Prostate gland (tissue), 2 donors: ENCODE results near the gene PRR5L. TPM values are rescaled to one million over a fixed set of nuclear protein-coding genes. Genes with fewer than 3 reads are reported as not detected.

Experiments
- DNase-seq: peaks from one replicate; pipeline ENCODE4 v3.0.0-alpha.2; 2019; ENCODE audit warnings: low spot score
- H3K27ac ChIP-seq, 2 donors: fragments of 200-600 bp; sonication (generic); 2 replicates each; pipeline ENCODE4 v1.5.1; 2017 to 2019
- H3K27me3 ChIP-seq: fragments of 200-600 bp; sonication (generic); replicated peaks from 2 replicates; pipeline ENCODE4 v1.5.1; 2019; ENCODE audit not compliant: insufficient read depth
- H3K36me3 ChIP-seq, 2 donors: fragments of 200-600 bp; sonication (generic); 1 replicate in 1 of 2; 2 replicates in 1 of 2; pipeline versions ENCODE4 v1.5.1 to v1.8.1; 2017 to 2019
- H3K4me1 ChIP-seq: fragments of 200-600 bp; sonication (generic); replicated peaks from 2 replicates; pipeline ENCODE4 v1.5.1; 2019
- H3K4me3 ChIP-seq, 2 donors: fragments of 200-600 bp; sonication (generic); 2 replicates each; pipeline ENCODE4 v1.5.1; 2017 to 2019
- H3K9me3 ChIP-seq: fragments of 200-600 bp; sonication (generic); 2 replicates; pipeline ENCODE4 v1.5.1; 2017
- POLR2A ChIP-seq: fragments of 450-650 bp; IDR thresholded peaks from one replicate; pipeline ENCODE4 v1.6.1; 2016; ENCODE audit warnings: antibody characterized with exemption, mild to moderate bottlenecking
- POLR2AphosphoS5 ChIP-seq: sonication (generic); formaldehyde crosslinking; IDR thresholded peaks from one replicate; pipeline ENCODE4 v1.6.1; 2017; ENCODE audit warnings: antibody characterized with exemption
- WGBS: methylation state at CpG from one replicate; pipeline ENCODE4 v1.1.5; 2018; 5-methylcytosine and 5-hydroxymethylcytosine counted together
- intact Hi-C: fragments of 100-400 bp; cut with DNase I; formaldehyde crosslinking; loops from one replicate; pipeline ENCODE4 v1.14.2; 2022
- total RNA-seq, 2 donors: library from RNA; depleted of rRNA; stranded (reverse); fragments of >200 nt; gene quantifications; one replicate each; pipeline ENCODE4 v1.1.0, GENCODE V29; 2016
- TF ChIP-seq, protein P1 (sequence below), 4 experiments: fragments of 200-600 bp in 2 of 4; fragments of 450-650 bp in 2 of 4; sonication (generic) in 2 of 4; IDR thresholded peaks; 1 replicate in 3 of 4; 2 replicates in 1 of 4; pipeline ENCODE4 v1.5.1; 2016 to 2019; ENCODE audit warnings: antibody characterized with exemption in 4 of 4, mild to moderate bottlenecking in 2 of 4, moderate library complexity in 2 of 4

Gene PRR5L
- total RNA-seq, 2 donors from 2014 or later, result 4.0 to 10.1 TPM

DNA sequence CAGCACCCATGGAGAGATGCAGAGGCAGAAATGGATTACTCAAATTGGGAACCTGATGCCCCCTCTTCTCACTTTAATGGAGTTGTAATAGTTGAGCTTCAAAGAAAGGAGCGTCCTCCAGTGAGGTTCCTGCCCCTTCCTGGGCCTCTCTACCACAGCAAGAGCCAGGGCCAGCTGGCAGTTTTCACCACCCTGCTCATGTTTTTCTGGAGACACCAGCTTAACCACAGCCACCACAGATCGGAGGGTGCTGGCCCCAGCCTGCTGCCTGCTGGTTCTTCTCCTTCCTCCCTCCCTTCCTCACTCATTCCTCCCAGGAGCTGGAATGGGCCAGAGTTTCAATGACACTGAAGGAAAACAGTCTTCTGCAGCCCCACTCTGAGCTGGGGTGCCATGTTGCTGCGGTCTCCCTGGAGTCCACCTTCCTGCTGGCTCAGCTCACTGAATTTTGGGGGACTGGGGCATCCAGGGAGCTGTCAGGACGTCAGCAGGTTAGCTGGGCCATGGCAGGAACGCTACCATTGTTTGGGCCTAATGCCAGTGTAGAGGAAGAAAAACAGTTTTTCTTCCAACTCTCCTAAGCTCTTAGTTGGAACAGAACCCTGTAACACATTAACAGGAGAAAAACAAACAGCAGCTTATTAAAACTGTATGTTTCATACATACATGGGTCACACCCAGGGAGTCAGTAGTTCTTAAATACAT is 156.3 kb downstream of the PRR5L start:
- Histone ChIP-seq H3K36me3 (no peaks in the 10 kb centered on the region), H3K9me3 (no peaks in the 10 kb centered on the region), H3K4me1 (no peaks in the 10 kb centered on the region), H3K4me3 (no peak overlapping the region), H3K27ac (no peak overlapping the region), H3K27me3 (no peaks in the 10 kb centered on the region)
- 40% methylated on average over 5 of the region's 5 CpGs for WGBS
- TF ChIP-seq POLR2A, result no peak
- no peak for TF ChIP-seq POLR2AphosphoS5
- TF ChIP-seq, protein P1, sequence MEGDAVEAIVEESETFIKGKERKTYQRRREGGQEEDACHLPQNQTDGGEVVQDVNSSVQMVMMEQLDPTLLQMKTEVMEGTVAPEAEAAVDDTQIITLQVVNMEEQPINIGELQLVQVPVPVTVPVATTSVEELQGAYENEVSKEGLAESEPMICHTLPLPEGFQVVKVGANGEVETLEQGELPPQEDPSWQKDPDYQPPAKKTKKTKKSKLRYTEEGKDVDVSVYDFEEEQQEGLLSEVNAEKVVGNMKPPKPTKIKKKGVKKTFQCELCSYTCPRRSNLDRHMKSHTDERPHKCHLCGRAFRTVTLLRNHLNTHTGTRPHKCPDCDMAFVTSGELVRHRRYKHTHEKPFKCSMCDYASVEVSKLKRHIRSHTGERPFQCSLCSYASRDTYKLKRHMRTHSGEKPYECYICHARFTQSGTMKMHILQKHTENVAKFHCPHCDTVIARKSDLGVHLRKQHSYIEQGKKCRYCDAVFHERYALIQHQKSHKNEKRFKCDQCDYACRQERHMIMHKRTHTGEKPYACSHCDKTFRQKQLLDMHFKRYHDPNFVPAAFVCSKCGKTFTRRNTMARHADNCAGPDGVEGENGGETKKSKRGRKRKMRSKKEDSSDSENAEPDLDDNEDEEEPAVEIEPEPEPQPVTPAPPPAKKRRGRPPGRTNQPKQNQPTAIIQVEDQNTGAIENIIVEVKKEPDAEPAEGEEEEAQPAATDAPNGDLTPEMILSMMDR (IDR thresholded peaks at IDR 0.05), result no peak
- intact Hi-C loops, result no loop called here
- DNase-seq, result no peak

DNA sequence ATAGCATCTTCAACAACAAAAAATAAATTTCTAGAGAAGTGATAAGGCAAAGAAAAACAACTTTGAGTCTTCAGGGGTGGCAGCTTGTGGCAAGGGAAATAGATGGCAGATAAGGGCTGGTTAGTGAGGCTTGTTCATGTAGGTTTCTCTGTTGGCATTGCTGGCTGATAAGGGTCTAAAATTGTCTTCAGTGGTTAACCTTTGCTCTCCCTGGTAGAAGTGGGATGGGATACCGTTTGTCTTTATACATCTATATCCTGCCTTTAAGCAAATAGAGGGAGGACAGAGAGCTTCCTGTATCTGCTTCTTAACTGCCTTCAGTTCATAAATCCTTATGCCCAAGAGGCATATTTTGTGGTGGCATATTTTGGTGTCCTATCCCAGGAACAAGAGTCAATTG is 156.9 kb downstream of the PRR5L start:
- TF ChIP-seq, protein P1 (IDR thresholded peaks at IDR 0.05), result no peak
- TF ChIP-seq POLR2A, result no peak
- no peak for TF ChIP-seq POLR2AphosphoS5
- Histone ChIP-seq H3K9me3 (no peaks in the 10 kb centered on the region), H3K4me3 (no peak overlapping the region), H3K27me3 (no peaks in the 10 kb centered on the region), H3K36me3 (no peaks in the 10 kb centered on the region), H3K4me1 (no peaks in the 10 kb centered on the region), H3K27ac (no peak overlapping the region)
- 42% methylated on average over 1 of the region's 1 CpG for WGBS
- intact Hi-C loops, result no loop called here
- no peak for DNase-seq

DNA sequence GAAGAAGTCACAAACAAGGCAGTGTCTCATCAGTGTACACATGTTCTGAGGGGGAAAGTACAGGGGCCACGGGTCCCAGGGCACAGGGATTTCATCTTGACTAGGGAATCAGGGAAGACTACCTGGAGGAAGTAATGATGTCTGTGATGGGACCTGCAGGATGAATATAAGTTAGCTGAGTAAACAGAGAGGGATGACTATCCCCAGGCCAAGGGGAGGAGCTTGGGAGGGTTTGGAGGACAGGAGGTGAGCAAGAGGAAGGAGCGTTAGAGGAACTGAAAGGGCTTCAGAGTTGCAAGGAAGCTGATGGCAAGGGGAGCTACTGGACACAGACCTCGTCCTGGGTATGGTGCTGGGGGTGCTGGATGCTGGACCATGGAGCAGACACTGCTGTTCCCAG is 157.6 kb downstream of the PRR5L start:
- no peak for DNase-seq
- intact Hi-C loops, result no loop called here
- Histone ChIP-seq H3K9me3 (no peaks in the 10 kb centered on the region), H3K4me1 (no peaks in the 10 kb centered on the region), H3K4me3 (no peak overlapping the region), H3K27ac (no peak overlapping the region), H3K36me3 (no peaks in the 10 kb centered on the region), H3K27me3 (no peaks in the 10 kb centered on the region)
- WGBS, result 83% methylated on average over 3 of the region's 3 CpGs
- TF ChIP-seq, protein P1 (IDR thresholded peaks at IDR 0.05), result no peak
- TF ChIP-seq POLR2AphosphoS5 (no peak), POLR2A (no peak)

DNA sequence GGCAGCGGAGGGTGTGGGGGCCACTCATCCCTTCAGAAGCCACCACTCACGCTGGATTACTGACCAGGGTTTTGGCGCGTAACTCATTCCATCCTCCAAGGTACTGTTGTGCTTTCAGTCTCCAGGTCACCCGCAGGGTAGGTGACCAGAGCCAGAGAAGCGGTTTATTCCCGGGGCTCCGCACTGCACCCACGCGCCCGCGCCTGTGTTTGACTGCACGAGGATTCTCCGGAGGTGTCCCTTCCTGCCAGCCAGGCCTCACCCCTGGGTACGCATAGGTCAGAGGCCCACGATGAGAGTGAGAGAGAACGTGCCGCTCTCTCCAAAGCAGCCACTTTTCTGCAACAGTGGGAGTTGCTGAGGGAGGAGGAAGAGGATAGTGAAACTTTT is 158.5 kb downstream of the PRR5L start:
- H3K4me1 ChIP-seq, result no peaks in the 10 kb centered on the region
- no peak overlapping the region for H3K27ac ChIP-seq
- no peak overlapping the region for H3K4me3 ChIP-seq
- 91% methylated on average over 18 of the region's 18 CpGs for whole genome bisulfite sequencing
- no peak for DNase-seq
- no peaks in the 10 kb centered on the region for H3K36me3 ChIP-seq
- TF ChIP-seq, protein P1 (IDR thresholded peaks at IDR 0.05), result no peak
- TF ChIP-seq POLR2A, result no peak
- TF ChIP-seq POLR2AphosphoS5, result no peak
- intact Hi-C loops, result no loop called here
- no peaks in the 10 kb centered on the region for H3K9me3 ChIP-seq
- peaks cover 2% of the 10 kb centered on the region for H3K27me3 ChIP-seq

DNA sequence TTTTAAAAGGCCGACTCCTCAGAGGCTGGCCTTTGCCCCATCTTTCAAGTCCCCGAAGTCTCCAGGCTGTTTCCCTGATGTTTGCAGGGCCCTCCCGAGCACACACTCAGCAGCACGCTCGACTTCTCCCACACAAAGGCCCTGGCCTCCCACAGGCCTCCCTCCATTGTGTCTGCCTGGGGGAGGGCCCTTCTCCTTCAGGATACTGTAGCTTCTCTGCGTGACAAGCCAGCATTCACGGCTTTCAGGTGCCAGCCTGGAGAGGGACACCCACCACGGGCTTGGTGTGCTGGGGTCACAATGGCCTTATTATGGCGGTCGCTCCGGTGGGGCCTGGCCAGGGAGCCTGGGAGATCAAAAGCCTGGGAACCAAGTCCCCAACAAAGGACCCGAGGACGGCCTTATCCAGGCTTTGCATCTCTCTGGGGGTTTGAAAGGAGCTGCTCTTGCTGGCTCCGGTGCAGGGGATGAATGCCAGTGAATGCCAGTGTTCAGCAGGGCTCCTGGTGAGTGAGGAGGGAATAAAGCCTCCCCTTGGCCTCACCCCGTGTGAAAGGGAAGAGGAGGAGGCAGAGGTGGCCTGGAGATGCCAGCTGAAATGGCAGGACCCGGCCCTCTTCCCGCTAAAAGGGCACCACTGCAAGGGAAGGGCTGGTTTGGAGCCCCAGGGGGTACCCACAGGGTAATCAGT is 159.0 kb downstream of the PRR5L start:
- Histone ChIP-seq H3K27ac (peak overlapping the region in 1 of 2 donors; percentile 31), H3K9me3 (no peaks in the 10 kb centered on the region), H3K36me3 (no peaks in the 10 kb centered on the region), H3K4me3 (no peak overlapping the region), H3K4me1 (no peaks in the 10 kb centered on the region), H3K27me3 (peaks cover 6% of the 10 kb centered on the region)
- TF ChIP-seq POLR2AphosphoS5, result no peak
- TF ChIP-seq, protein P1 (IDR thresholded peaks at IDR 0.05), result no peak
- no peak for TF ChIP-seq POLR2A
- DNase-seq, result no peak
- 46% methylated on average over 17 of the region's 17 CpGs for WGBS
- intact Hi-C loops, result no loop called here
